ENCODE measurements around the gene IGLL1.

IGLL1 gene

DNA sequence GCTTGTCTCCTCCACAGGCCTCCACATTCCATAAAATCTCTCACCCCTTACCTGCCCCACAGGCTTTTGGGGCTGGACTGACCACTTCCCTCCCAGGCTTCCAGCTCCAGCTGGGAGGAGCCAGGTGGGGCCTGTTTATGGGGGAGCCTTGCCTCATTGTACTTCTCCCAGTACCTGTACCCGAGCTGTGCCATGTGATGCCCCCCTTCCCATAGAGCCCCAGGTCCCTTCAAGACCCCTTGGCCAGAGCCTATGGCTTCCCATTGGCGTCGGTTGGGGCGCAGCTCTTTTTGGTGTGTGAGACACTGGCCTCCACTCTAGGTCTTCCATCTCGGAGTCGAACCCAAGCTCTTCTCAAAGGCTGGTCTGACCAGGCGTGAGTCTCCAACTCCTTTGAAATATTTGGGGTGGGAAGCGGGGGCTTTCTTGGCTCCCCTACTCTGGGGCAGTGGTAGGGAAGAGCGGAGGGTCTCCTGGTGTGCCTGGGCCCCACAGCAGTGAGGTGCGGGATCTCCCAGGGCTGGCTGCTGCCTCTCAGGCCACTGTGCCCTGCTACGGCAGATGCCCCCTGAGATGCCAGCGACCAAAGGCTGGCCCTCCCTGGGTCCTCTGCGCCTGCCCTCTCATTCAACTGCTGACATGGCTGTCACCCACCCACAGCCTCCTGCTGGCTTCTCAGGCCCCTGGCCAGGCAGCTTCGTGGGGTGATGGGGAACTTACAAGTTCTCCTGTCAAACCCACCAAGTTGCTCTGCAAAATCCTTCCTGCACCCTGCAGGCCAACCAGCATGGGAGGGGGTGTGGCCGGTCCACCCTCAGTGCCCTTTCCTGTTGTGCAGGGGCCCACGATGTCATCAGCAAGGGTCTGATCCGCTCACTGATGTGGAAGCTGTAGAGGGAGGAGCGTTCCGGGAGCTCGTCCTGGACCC lies 26.4 kb upstream of the IGLL1 start:
- no peak overlapping the region for H3K27ac ChIP-seq (ENCODE audit: low read length)
- no peak overlapping the region for H3K4me3 ChIP-seq (ENCODE audit: low read length)
- H3K36me3 ChIP-seq (replicated peaks; ENCODE audit: insufficient read depth, low read length): no peaks in the 10 kb centered on the region
- H3K4me1 ChIP-seq (ENCODE audit: low read length): no peaks in the 10 kb centered on the region
- TF ChIP-seq EZH2 (optimal IDR thresholded peaks at IDR 0.05; ENCODE audit: low read depth, low read length): no peak
- TF ChIP-seq EZH2phosphoT487 (IDR thresholded peaks at IDR 0.05; ENCODE audit: low read length): no peak
- TF ChIP-seq CTCF (IDR thresholded peaks at IDR 0.05; ENCODE audit: low read length): no peak
- no peak overlapping the region for H3K4me2 ChIP-seq (ENCODE audit: low read depth, low read length)
- no peaks in the 10 kb centered on the region for H3F3A ChIP-seq (ENCODE audit: insufficient read depth, low read length)
- DNase-seq: no peak
- H3K9me2 ChIP-seq (replicated peaks; ENCODE audit: insufficient read depth, low read length): no peaks in the 10 kb centered on the region
- no peak overlapping the region for H3K9ac ChIP-seq (ENCODE audit: low read length)
- no peaks in the 10 kb centered on the region for H3K27me3 ChIP-seq (replicated peaks; ENCODE audit: insufficient read depth, low read length)
- H3K79me2 ChIP-seq (ENCODE audit: low read length): no peaks in the 10 kb centered on the region
- no peak overlapping the region for H2AFZ ChIP-seq (ENCODE audit: low read length)
- H3K9me3 ChIP-seq (replicated peaks; ENCODE audit: insufficient read depth, low read length): no peaks in the 10 kb centered on the region
- H4K20me1 ChIP-seq (ENCODE audit: insufficient read depth, low read length): no peaks in the 10 kb centered on the region

- DNase-seq: no peak
- Histone ChIP-seq H3K36me3 (replicated peaks; ENCODE audit: insufficient read depth, low read length) (no peaks in the 10 kb centered on the region), H4K20me1 (ENCODE audit: insufficient read depth, low read length) (no peaks in the 10 kb centered on the region), H3K27ac (ENCODE audit: low read length) (no peak overlapping the region), H3K4me3 (ENCODE audit: low read length) (no peak overlapping the region), H3K9ac (ENCODE audit: low read length) (no peak overlapping the region), H3K4me2 (ENCODE audit: low read depth, low read length) (no peak overlapping the region), H3F3A (ENCODE audit: insufficient read depth, low read length) (no peaks in the 10 kb centered on the region), H3K4me1 (ENCODE audit: low read length) (no peaks in the 10 kb centered on the region), H3K79me2 (ENCODE audit: low read length) (no peaks in the 10 kb centered on the region), H2AFZ (ENCODE audit: low read length) (no peak overlapping the region), H3K9me3 (replicated peaks; ENCODE audit: insufficient read depth, low read length) (no peaks in the 10 kb centered on the region), H3K9me2 (replicated peaks; ENCODE audit: insufficient read depth, low read length) (no peaks in the 10 kb centered on the region), H3K27me3 (replicated peaks; ENCODE audit: insufficient read depth, low read length) (no peaks in the 10 kb centered on the region)
- TF ChIP-seq EZH2phosphoT487 (IDR thresholded peaks at IDR 0.05; ENCODE audit: low read length): no peak
- no peak for TF ChIP-seq EZH2 (optimal IDR thresholded peaks at IDR 0.05; ENCODE audit: low read depth, low read length)
- TF ChIP-seq CTCF (IDR thresholded peaks at IDR 0.05; ENCODE audit: low read length): no peak
Measured at GRCh38 chr22:23604939-23605712, 25.0 kb upstream of the IGLL1 start.

DNA sequence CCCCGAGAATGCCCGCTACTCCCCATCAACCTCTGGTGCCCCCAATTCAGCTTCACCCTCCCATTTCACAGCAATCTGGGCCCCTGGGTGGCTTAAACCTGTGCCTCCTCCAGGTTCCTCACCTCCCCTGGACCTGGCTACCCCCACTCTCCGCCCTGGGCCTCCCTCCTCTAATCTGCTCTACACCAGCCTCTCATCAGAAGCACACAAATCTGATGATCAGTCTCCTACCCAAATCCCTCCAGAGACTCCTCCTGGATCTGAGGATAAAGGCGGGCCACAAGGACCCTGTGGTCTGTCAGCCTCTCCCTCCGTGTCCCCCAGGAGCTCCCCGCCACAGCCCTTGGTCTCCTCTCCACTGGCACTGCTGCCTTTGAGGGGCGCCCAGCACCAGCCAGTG lies 23.2 kb upstream of the IGLL1 start:
- TF ChIP-seq CTCF (IDR thresholded peaks at IDR 0.05; ENCODE audit: low read length): no peak
- TF ChIP-seq EZH2 (optimal IDR thresholded peaks at IDR 0.05; ENCODE audit: low read depth, low read length): no peak
- TF ChIP-seq EZH2phosphoT487 (IDR thresholded peaks at IDR 0.05; ENCODE audit: low read length): no peak
- Histone ChIP-seq H3K36me3 (replicated peaks; ENCODE audit: insufficient read depth, low read length) (no peaks in the 10 kb centered on the region), H3K4me2 (ENCODE audit: low read depth, low read length) (no peak overlapping the region), H3K4me1 (ENCODE audit: low read length) (no peaks in the 10 kb centered on the region), H3K27ac (ENCODE audit: low read length) (no peak overlapping the region), H3K79me2 (ENCODE audit: low read length) (no peaks in the 10 kb centered on the region), H4K20me1 (ENCODE audit: insufficient read depth, low read length) (no peaks in the 10 kb centered on the region), H3K9me3 (replicated peaks; ENCODE audit: insufficient read depth, low read length) (no peaks in the 10 kb centered on the region), H3K27me3 (replicated peaks; ENCODE audit: insufficient read depth, low read length) (no peaks in the 10 kb centered on the region), H3K9me2 (replicated peaks; ENCODE audit: insufficient read depth, low read length) (no peaks in the 10 kb centered on the region), H3K4me3 (ENCODE audit: low read length) (no peak overlapping the region), H3F3A (ENCODE audit: insufficient read depth, low read length) (no peaks in the 10 kb centered on the region), H2AFZ (ENCODE audit: low read length) (no peak overlapping the region), H3K9ac (ENCODE audit: low read length) (no peak overlapping the region)
- DNase-seq: no peak
